Neural progenitor cell (in vitro differentiated cells): Measurements from ENCODE around the gene FBLN5. TPM values are rescaled to one million over a fixed set of nuclear protein-coding genes. Genes with fewer than 3 reads are reported as not detected.

ENCODE experiments used
- DNase-seq: peaks from one replicate; pipeline ENCODE4 v3.0.0-alpha.2; 2016; ENCODE audit warnings: low spot score
- H2AFZ ChIP-seq: fragments of 200-600 bp; sonication (generic); replicated peaks from 2 replicates; pipeline ENCODE4 v1.6.1; 2016; ENCODE audit warnings: antibody characterized with exemption
- H3F3A ChIP-seq: fragments of 200-600 bp; sonication (generic); 2 replicates; pipeline ENCODE4 v1.6.1; 2016; ENCODE audit warnings: antibody characterized with exemption, low read depth
- H3K27ac ChIP-seq: fragments of 200-600 bp; sonication (generic); 2 replicates; pipeline ENCODE4 v1.5.1; 2016; ENCODE audit warnings: mild to moderate bottlenecking
- H3K27me3 ChIP-seq: fragments of 200-600 bp; sonication (generic); 2 replicates; pipeline ENCODE4 v1.6.1; 2016; ENCODE audit warnings: mild to moderate bottlenecking, moderate library complexity
- H3K36me3 ChIP-seq: fragments of 200-600 bp; sonication (generic); 2 replicates; pipeline ENCODE4 v1.5.1; 2016
- H3K4me1 ChIP-seq: fragments of 200-600 bp; sonication (generic); 2 replicates; pipeline ENCODE4 v1.6.1; 2016; ENCODE audit warnings: mixed run types
- H3K4me2 ChIP-seq: fragments of 200-600 bp; sonication (generic); 2 replicates; pipeline ENCODE4 v1.6.1; 2016
- H3K4me3 ChIP-seq: fragments of 200-600 bp; sonication (generic); 2 replicates; pipeline ENCODE4 v1.5.1; 2016
- H3K79me2 ChIP-seq: fragments of 200-600 bp; sonication (generic); 2 replicates; pipeline ENCODE4 v1.6.1; 2016; ENCODE audit warnings: low read depth
- H3K9ac ChIP-seq: fragments of 200-600 bp; sonication (generic); 2 replicates; pipeline ENCODE4 v1.6.1; 2016
- H3K9me3 ChIP-seq: fragments of 200-600 bp; sonication (generic); 2 replicates; pipeline ENCODE4 v1.5.1; 2016; ENCODE audit warnings: low read depth
- H4K20me1 ChIP-seq: fragments of 200-600 bp; sonication (generic); 2 replicates; pipeline ENCODE4 v1.6.1; 2016; ENCODE audit warnings: low read depth
- H3K27ac Mint-ChIP-seq: 3 replicates; pipeline ENCODE4 v1.8.0; 2021; ENCODE audit warnings: mixed read lengths
- H3K27me3 Mint-ChIP-seq: 2 replicates; pipeline ENCODE4 v1.8.0; 2022; ENCODE audit warnings: low read depth, mild to moderate bottlenecking, inconsistent platforms, moderate library complexity, mixed read lengths; ENCODE audit not compliant: insufficient read depth
- H3K36me3 Mint-ChIP-seq: 3 replicates; pipeline ENCODE4 v1.8.0; 2021; ENCODE audit warnings: mixed read lengths
- H3K4me1 Mint-ChIP-seq: 3 replicates; pipeline ENCODE4 v1.8.0; 2021; ENCODE audit warnings: mixed read lengths
- H3K4me3 Mint-ChIP-seq: 3 replicates; pipeline ENCODE4 v1.8.0; 2021; ENCODE audit warnings: mild to moderate bottlenecking, moderate library complexity, mixed read lengths
- H3K9me3 Mint-ChIP-seq: 3 replicates; pipeline ENCODE4 v1.8.0; 2020; ENCODE audit warnings: mixed read lengths
- EZH2 ChIP-seq: fragments of 200-600 bp; sonication (generic); IDR thresholded peaks from 2 replicates; pipeline ENCODE4 v1.6.1; 2017; ENCODE audit warnings: antibody characterized with exemption, mild to moderate bottlenecking, moderate library complexity
- EZH2phosphoT487 ChIP-seq: fragments of 200-600 bp; sonication (generic); IDR thresholded peaks from 2 replicates; pipeline ENCODE4 v1.6.1; 2017; ENCODE audit warnings: antibody characterized with exemption
- total RNA-seq: library from RNA; depleted of rRNA; stranded (reverse); fragments of >200 nt; gene quantifications from 2 replicates; pipeline ENCODE4 v1.2.3, GENCODE V29; 2015; ENCODE audit warnings: low replicate concordance
- TF ChIP-seq, protein P1 (sequence below): fragments of 200-600 bp; sonication (generic); IDR thresholded peaks from 2 replicates; pipeline ENCODE4 v1.5.1; 2017; ENCODE audit warnings: antibody characterized with exemption, mild to moderate bottlenecking

The FBLN5 gene
- total RNA-seq, 1 donor from 2014 or later = not detected

DNA sequence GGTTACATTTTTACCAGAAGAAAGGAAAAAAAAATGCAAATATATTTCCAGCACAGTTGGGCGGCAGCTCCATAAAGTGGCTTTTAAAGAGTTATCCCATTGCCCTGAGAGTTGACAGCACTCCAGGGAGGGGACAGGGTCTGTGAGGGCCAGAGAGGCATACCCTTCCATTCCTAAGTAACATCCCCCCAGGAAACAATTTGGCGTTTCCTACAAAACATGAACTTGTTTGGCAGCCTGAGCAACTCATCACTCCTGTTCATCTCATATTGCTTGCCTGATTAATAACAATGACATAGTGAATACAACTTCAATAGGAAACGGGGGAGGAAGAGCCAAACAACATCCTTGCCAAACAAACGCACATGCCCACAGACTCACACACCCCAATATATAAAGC lies 103.5 kb downstream of the FBLN5 start:
- Histone ChIP-seq H3K4me3 (no peak overlapping the region), H2AFZ (no peak overlapping the region), H3K4me2 (no peak overlapping the region), H3K27ac (no peak overlapping the region), H3F3A (no peaks in the 10 kb centered on the region), H3K27me3 (no peaks in the 10 kb centered on the region), H3K9me3 (no peaks in the 10 kb centered on the region), H3K36me3 (no peaks in the 10 kb centered on the region), H4K20me1 (no peaks in the 10 kb centered on the region), H3K4me1 (no peaks in the 10 kb centered on the region), H3K9ac (no peak overlapping the region), H3K79me2 (no peaks in the 10 kb centered on the region)
- H3K27me3 Mint-ChIP-seq = peaks cover 18% of the 10 kb centered on the region
- no peak for DNase-seq
- no peak for TF ChIP-seq EZH2
- TF ChIP-seq, protein P1, sequence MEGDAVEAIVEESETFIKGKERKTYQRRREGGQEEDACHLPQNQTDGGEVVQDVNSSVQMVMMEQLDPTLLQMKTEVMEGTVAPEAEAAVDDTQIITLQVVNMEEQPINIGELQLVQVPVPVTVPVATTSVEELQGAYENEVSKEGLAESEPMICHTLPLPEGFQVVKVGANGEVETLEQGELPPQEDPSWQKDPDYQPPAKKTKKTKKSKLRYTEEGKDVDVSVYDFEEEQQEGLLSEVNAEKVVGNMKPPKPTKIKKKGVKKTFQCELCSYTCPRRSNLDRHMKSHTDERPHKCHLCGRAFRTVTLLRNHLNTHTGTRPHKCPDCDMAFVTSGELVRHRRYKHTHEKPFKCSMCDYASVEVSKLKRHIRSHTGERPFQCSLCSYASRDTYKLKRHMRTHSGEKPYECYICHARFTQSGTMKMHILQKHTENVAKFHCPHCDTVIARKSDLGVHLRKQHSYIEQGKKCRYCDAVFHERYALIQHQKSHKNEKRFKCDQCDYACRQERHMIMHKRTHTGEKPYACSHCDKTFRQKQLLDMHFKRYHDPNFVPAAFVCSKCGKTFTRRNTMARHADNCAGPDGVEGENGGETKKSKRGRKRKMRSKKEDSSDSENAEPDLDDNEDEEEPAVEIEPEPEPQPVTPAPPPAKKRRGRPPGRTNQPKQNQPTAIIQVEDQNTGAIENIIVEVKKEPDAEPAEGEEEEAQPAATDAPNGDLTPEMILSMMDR = no peak
- no peak for TF ChIP-seq EZH2phosphoT487
- H3K9me3 Mint-ChIP-seq = no peaks in the 10 kb centered on the region
- H3K4me1 Mint-ChIP-seq = no peaks in the 10 kb centered on the region
- no peaks in the 10 kb centered on the region for H3K36me3 Mint-ChIP-seq
- no peak overlapping the region for H3K4me3 Mint-ChIP-seq
- no peak overlapping the region for H3K27ac Mint-ChIP-seq

DNA sequence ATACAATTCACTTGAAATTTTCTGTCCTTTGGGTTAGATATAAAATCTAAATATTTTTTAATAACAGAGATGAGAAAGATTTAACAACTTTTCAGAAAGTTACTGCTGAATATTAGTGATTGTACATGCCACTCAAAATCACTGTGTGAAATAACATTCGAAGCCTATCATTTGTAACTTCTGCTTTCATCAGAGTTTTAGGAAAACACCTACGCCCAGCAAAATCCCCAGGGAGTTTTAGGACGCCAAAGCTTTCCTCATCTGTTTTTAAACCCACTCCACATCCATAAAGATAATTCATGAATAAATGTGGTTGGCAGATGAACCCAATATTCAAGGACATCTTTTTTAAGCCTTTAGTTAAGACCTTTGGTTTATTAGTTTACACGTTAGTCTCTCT lies 104.1 kb downstream of the FBLN5 start:
- H4K20me1 ChIP-seq = no peaks in the 10 kb centered on the region
- no peak overlapping the region for H2AFZ ChIP-seq
- H3K4me3 ChIP-seq = no peak overlapping the region
- no peaks in the 10 kb centered on the region for H3K9me3 ChIP-seq
- H3K36me3 ChIP-seq = no peaks in the 10 kb centered on the region
- H3K4me1 ChIP-seq = no peaks in the 10 kb centered on the region
- DNase-seq = no peak
- Mint-ChIP-seq H3K27ac (no peak overlapping the region), H3K9me3 (no peaks in the 10 kb centered on the region), H3K36me3 (no peaks in the 10 kb centered on the region), H3K4me3 (no peak overlapping the region), H3K4me1 (no peaks in the 10 kb centered on the region), H3K27me3 (peaks cover 22% of the 10 kb centered on the region)
- H3K4me2 ChIP-seq = no peak overlapping the region
- peaks cover 3% of the 10 kb centered on the region for H3K27me3 ChIP-seq
- H3K79me2 ChIP-seq = no peaks in the 10 kb centered on the region
- H3K27ac ChIP-seq = no peak overlapping the region
- H3K9ac ChIP-seq = no peak overlapping the region
- TF ChIP-seq EZH2 (no peak), EZH2phosphoT487 (no peak)
- TF ChIP-seq, protein P1 = no peak
- H3F3A ChIP-seq = no peaks in the 10 kb centered on the region

- Histone ChIP-seq H4K20me1 (no peaks in the 10 kb centered on the region), H3K4me2 (no peak overlapping the region), H3K9ac (no peak overlapping the region), H2AFZ (no peak overlapping the region), H3K4me3 (no peak overlapping the region), H3K27me3 (peaks cover 26% of the 10 kb centered on the region), H3F3A (peaks cover 1% of the 10 kb centered on the region), H3K27ac (no peak overlapping the region), H3K79me2 (no peaks in the 10 kb centered on the region), H3K4me1 (no peaks in the 10 kb centered on the region), H3K9me3 (no peaks in the 10 kb centered on the region), H3K36me3 (no peaks in the 10 kb centered on the region)
- TF ChIP-seq, protein P1 = no peak
- no peak for TF ChIP-seq EZH2phosphoT487
- TF ChIP-seq EZH2 = no peak
- Mint-ChIP-seq H3K9me3 (no peaks in the 10 kb centered on the region), H3K27me3 (peaks cover 32% of the 10 kb centered on the region), H3K36me3 (no peaks in the 10 kb centered on the region), H3K27ac (no peak overlapping the region), H3K4me3 (no peak overlapping the region), H3K4me1 (no peaks in the 10 kb centered on the region)
- DNase-seq = no peak
These were observed 106.4 kb downstream of the FBLN5 start for GRCh38 chr14:91841065-91841464.
